Caco-2 (cell line): ENCODE results near the gene SCYGR5. TPM values are rescaled to one million over a fixed set of nuclear protein-coding genes. Genes with fewer than 3 reads are reported as not detected.
"Not testable (repeated sequence)": the region's sequence is repeated elsewhere in the genome, so short reads cannot be mapped to it uniquely, and the experiment has no call there.

Experiments used
- BruUV-seq: library from RNA; stranded (reverse); fragments of 400-500 nt; replicated peaks from 2 replicates; lab custom pipeline; 2021; lab: Mats Ljungman, UMichigan
- CTCF ChIA-PET: fragments of 300-600 bp; sonication (Branson Sonifier 250); formaldehyde crosslinking; loops from one replicate; lab custom pipeline; 2022; ENCODE audit warnings: antibody characterized with exemption; lab: Charles Lee
- POLR2A ChIA-PET: fragments of 300-600 bp; sonication (Branson Sonifier 250); formaldehyde crosslinking; loops from one replicate; lab custom pipeline; 2022; ENCODE audit warnings: antibody characterized with exemption; lab: Charles Lee
- DNase-seq, 2 experiments: peaks; one replicate each; pipeline versions ENCODE4 v3.0.0 to v3.0.0-alpha.2; 2020 to 2022
- H3K27me3 ChIP-seq: replicated peaks from 2 replicates; pipeline ENCODE4 v1.6.0; 2011; ENCODE audit warnings: low read length; ENCODE audit not compliant: control insufficient read depth, insufficient read depth
- H3K36me3 ChIP-seq: 2 replicates; pipeline ENCODE4 v1.5.1; 2011; ENCODE audit warnings: low read length; ENCODE audit not compliant: control insufficient read depth, insufficient read depth
- H3K4me1 ChIP-seq: fragments of 250-450 bp; sonication (Bioruptor Pico); 2 replicates; pipeline ENCODE4 v1.5.1; 2020; ENCODE audit warnings: mild to moderate bottlenecking
- H3K4me3 ChIP-seq: 2 replicates; pipeline ENCODE4 v1.5.1; 2011; ENCODE audit warnings: low read depth, mild to moderate bottlenecking, control low read depth, low read length
- H3K9me3 ChIP-seq: fragments of 250-450 bp; sonication (Bioruptor Pico); 2 replicates; pipeline ENCODE4 v1.5.1; 2020; ENCODE audit warnings: mild to moderate bottlenecking, moderate library complexity
- H3K27ac Mint-ChIP-seq: one replicate; pipeline ENCODE4 v1.8.0; 2022; ENCODE audit warnings: mixed read lengths; ENCODE audit not compliant: unreplicated experiment
- H3K27me3 Mint-ChIP-seq: one replicate; pipeline ENCODE4 v1.8.0; 2022; ENCODE audit warnings: mixed read lengths; ENCODE audit not compliant: insufficient read depth, unreplicated experiment
- H3K36me3 Mint-ChIP-seq: one replicate; pipeline ENCODE4 v1.8.0; 2022; ENCODE audit warnings: mild to moderate bottlenecking, mixed read lengths; ENCODE audit not compliant: insufficient read depth, unreplicated experiment
- H3K4me1 Mint-ChIP-seq: one replicate; pipeline ENCODE4 v1.8.0; 2022; ENCODE audit warnings: low read depth, mixed read lengths; ENCODE audit not compliant: unreplicated experiment
- H3K4me3 Mint-ChIP-seq: one replicate; pipeline ENCODE4 v1.8.0; 2022; ENCODE audit warnings: mild to moderate bottlenecking, moderate library complexity, mixed read lengths; ENCODE audit not compliant: unreplicated experiment
- H3K9me3 Mint-ChIP-seq: one replicate; pipeline ENCODE4 v1.8.0; 2022; ENCODE audit warnings: mixed read lengths; ENCODE audit not compliant: unreplicated experiment
- intact Hi-C: fragments of 100-400 bp; cut with micrococcal nuclease; formaldehyde crosslinking; loops from one replicate; pipeline ENCODE4 v1.10.0; 2022; ENCODE audit not compliant: unreplicated experiment
- total RNA-seq: library from RNA; stranded (reverse); gene quantifications from 2 replicates; pipeline ENCODE4 v1.2.3, GENCODE V29; 2022
- TF ChIP-seq, protein P1 (sequence below), 2 experiments: fragments of 200-600 bp in 1 of 2; IDR thresholded peaks; 1 replicate in 1 of 2; 2 replicates in 1 of 2; pipeline versions ENCODE4 v1.5.1 to v1.8.0; 2011 to 2022; ENCODE audit warnings: antibody characterized with exemption in 1 of 2, control low read depth in 1 of 2, inconsistent platforms in 1 of 2, low read depth in 1 of 2, low read length in 1 of 2, mild to moderate bottlenecking in 1 of 2, moderate library complexity in 1 of 2; ENCODE audit not compliant: insufficient read depth in 1 of 2, severe bottlenecking in 1 of 2, unreplicated experiment in 1 of 2

Gene SCYGR5
- total RNA-seq, 1 experiment from 2014 or later, result not detected

GRCh38 chr2:227665189-227665940 is 1.2 kb upstream of the SCYGR5 start:
- Mint-ChIP-seq H3K9me3 (no peaks in the 10 kb centered on the region), H3K4me1 (peaks cover 7% of the 10 kb centered on the region), H3K27me3 (no peaks in the 10 kb centered on the region), H3K4me3 (no peak overlapping the region), H3K36me3 (no peaks in the 10 kb centered on the region), H3K27ac (no peak overlapping the region)
- intact Hi-C loops, result no loop called here
- H3K9me3 ChIP-seq, result no peaks in the 10 kb centered on the region
- ChIA-PET POLR2A (no interaction called here), CTCF (interaction anchor here (0.7 kb wide), 1 partner anchor 98 kb away, joined by 8 read pairs; no protein-coding TSS in a partner anchor)
- no peaks in the 10 kb centered on the region for H3K36me3 ChIP-seq
- BruUV-seq, result no TSS peak
- TF ChIP-seq, protein P1, sequence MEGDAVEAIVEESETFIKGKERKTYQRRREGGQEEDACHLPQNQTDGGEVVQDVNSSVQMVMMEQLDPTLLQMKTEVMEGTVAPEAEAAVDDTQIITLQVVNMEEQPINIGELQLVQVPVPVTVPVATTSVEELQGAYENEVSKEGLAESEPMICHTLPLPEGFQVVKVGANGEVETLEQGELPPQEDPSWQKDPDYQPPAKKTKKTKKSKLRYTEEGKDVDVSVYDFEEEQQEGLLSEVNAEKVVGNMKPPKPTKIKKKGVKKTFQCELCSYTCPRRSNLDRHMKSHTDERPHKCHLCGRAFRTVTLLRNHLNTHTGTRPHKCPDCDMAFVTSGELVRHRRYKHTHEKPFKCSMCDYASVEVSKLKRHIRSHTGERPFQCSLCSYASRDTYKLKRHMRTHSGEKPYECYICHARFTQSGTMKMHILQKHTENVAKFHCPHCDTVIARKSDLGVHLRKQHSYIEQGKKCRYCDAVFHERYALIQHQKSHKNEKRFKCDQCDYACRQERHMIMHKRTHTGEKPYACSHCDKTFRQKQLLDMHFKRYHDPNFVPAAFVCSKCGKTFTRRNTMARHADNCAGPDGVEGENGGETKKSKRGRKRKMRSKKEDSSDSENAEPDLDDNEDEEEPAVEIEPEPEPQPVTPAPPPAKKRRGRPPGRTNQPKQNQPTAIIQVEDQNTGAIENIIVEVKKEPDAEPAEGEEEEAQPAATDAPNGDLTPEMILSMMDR (IDR thresholded peaks at IDR 0.05; ENCODE audit: insufficient read depth in 1 of 2, low read depth in 1 of 2, low read length in 1 of 2, severe bottlenecking in 1 of 2, unreplicated experiment in 1 of 2), result no peak
- H3K4me3 ChIP-seq, result no peak overlapping the region
- H3K4me1 ChIP-seq, result no peaks in the 10 kb centered on the region
- no peaks in the 10 kb centered on the region for H3K27me3 ChIP-seq
- no peak for DNase-seq

DNA sequence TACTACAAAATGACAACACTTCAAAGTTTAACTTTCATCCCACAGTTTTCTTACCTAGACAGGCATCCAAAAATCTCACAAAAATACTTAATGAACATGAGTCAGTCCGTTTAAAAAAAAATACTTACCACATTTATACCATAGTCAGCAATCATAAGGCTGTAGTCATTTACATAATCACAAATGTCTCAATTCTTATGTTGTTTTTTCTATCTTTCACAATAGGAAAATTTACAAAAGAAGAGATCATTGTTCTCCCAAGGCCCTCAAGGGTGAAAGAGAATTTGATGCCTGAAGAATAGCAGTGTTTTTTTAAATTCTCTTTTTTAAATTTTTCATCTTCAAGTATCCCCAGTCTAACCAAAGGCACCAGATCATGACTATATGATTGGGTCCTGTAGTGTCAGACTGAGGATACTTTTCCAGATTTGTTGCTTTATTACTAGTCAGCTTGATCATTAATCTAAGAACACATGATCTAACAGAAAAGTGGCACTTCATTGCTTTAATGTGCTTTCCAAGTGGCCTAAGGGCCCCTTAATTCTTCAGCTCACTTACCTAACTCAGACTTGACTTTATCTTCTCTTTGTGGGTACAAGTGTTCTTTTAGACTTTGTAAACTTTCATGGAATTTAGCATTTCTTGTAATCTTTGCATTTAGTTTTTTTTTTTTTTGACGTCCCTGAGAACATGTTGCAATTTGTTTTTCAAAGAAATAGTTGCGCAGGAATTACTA is 4.7 kb downstream of the SCYGR5 start:
- H3K36me3 Mint-ChIP-seq, result no peaks in the 10 kb centered on the region
- no peaks in the 10 kb centered on the region for H3K4me1 ChIP-seq
- H3K4me3 ChIP-seq, result no peak overlapping the region
- POLR2A ChIA-PET, result no interaction called here
- no peak for DNase-seq
- H3K9me3 ChIP-seq, result no peaks in the 10 kb centered on the region
- no peaks in the 10 kb centered on the region for H3K36me3 ChIP-seq
- intact Hi-C loops, result no loop called here
- no peak overlapping the region for H3K4me3 Mint-ChIP-seq
- CTCF ChIA-PET, result no interaction called here
- no peaks in the 10 kb centered on the region for H3K9me3 Mint-ChIP-seq
- BruUV-seq, result no TSS peak
- H3K4me1 Mint-ChIP-seq, result no peaks in the 10 kb centered on the region
- TF ChIP-seq, protein P1 (IDR thresholded peaks at IDR 0.05; ENCODE audit: insufficient read depth in 1 of 2, low read depth in 1 of 2, low read length in 1 of 2, severe bottlenecking in 1 of 2, unreplicated experiment in 1 of 2), result no peak
- H3K27me3 ChIP-seq, result no peaks in the 10 kb centered on the region
- no peaks in the 10 kb centered on the region for H3K27me3 Mint-ChIP-seq
- H3K27ac Mint-ChIP-seq, result no peak overlapping the region

GRCh38 chr2:227673620-227674019 is 7.0 kb downstream of the SCYGR5 start:
- H3K9me3 ChIP-seq, H3K36me3 ChIP-seq, H3K4me1 Mint-ChIP-seq, H3K27me3 Mint-ChIP-seq, H3K4me3 ChIP-seq, H3K4me1 ChIP-seq, DNase-seq, POLR2A ChIA-PET, H3K27me3 ChIP-seq, intact Hi-C loops, CTCF ChIA-PET, H3K36me3 Mint-ChIP-seq, H3K4me3 Mint-ChIP-seq, BruUV-seq, H3K27ac Mint-ChIP-seq, H3K9me3 Mint-ChIP-seq: not testable (repeated sequence)
